NT2/D1 (cell line): ENCODE results near the gene PRMT7.

Source experiments
- SUZ12 ChIP-seq: IDR thresholded peaks from 2 replicates; pipeline ENCODE4 v1.6.1; 2011; ENCODE audit not compliant: insufficient read length, insufficient read depth; ENCODE audit errors: extremely low read depth
- YY1 ChIP-seq: IDR thresholded peaks from 2 replicates; pipeline ENCODE4 v1.6.1; 2011; ENCODE audit not compliant: insufficient read length, insufficient read depth
- ZNF274 ChIP-seq: IDR thresholded peaks from 2 replicates; pipeline ENCODE4 v1.6.1; 2011; ENCODE audit warnings: mild to moderate bottlenecking, low read depth, low read length

- TF ChIP-seq ZNF274 (no peak), YY1 (no peak), SUZ12 (no peak)
Observed at GRCh38 chr16:68289202-68289601, 21.6 kb upstream of the PRMT7 start.
